ENCODE measurements around the gene CASQ1.

CASQ1 gene

DNA sequence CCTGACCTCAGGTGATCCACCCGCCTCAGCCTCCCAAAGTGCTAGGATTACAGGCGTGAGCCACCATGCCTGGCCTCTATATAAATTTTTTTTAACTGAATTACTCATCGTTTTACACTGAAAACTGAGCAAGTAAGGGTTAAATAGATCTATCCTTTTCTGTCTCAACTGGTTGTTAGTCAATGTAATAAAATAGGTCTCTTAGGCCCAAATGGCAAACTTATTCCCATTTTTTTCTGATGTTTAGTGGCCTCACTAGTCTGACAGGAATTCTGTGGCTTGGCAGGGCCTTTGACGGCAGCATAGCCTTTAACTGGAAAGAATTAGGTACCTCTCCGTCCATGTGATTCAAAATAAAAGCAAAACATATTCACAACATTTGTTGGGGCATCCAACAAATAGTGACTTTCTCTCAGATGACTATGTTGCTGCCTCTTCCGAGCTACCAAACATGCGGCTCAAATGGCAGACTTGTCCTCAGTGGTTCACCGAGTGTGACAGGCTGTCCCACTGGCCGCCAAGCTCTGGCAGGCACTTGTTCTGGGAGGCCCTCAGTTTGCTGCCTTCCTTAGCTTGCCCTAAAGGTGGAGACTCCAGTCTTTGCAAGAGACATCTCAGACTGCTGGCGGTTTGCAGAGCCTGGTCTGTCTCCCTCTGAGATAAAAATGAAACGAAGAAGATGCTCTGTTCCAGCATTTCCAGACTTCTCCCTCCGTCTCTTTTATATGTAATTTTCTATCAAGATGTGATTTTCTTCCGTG is 21.6 kb upstream of the CASQ1 start:
- no peak for DNase-seq (ENCODE audit: low read depth in 3 of 3)

DNA sequence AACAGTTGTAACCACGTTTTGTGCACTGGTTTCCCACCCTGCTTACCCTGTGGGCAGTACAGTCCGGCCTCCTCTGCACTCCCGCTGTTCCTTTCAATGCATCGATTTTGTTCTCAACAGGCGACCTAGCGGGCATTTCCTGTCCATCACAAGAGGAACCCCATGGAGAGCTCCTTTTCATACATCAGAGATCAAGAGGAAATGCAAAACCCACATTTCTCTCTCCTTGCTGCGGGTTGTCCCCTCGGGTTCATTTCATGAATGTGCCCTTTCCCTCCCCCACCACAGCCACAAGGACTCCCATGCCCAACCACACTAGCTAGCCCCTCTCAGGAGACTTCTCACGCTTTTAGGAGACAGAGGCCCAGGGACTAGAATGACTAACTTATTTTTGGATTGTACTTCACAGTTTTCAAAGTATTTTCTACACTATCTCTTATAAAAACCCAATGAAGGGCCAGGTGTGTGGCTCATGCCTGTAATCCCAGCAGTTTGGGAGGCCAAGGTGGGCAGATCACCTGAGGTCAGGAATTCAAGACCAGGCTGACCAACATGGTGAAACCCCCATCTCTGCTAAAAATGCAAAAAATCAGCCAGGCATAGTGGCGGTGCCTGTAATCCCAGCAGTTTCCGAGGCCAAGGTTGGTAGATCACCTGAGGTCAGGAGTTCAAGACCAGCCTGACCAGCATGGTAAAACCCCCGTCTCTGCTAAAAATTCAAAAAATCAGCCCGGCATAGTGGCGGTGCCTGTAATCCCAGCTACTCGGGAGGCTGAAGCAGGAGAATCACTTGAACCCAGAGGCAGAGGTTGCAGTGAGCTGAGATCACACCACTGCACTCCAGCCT is 20.6 kb upstream of the CASQ1 start:
- DNase-seq (ENCODE audit: low read depth in 3 of 3), result no peak

DNA sequence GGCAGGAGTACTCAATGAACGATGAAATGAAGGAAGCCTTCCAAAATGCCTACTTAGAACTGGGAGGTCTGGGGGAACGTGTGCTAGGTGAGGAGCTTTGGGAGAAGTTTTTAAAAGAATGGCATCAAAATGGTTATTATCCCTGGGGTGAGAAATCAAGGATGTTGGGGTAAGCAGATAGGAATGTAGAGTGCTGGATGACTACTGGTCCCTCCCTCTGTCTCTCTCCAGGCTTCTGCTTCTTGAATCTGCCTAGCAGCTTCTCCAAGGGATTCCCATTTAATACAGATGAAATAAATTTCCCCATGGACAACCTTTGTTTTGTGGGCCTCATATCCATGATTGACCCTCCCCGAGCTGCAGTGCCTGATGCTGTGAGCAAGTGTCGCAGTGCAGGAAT is 19.0 kb upstream of the CASQ1 start:
- no peak for DNase-seq (ENCODE audit: low read depth in 3 of 3)

DNA sequence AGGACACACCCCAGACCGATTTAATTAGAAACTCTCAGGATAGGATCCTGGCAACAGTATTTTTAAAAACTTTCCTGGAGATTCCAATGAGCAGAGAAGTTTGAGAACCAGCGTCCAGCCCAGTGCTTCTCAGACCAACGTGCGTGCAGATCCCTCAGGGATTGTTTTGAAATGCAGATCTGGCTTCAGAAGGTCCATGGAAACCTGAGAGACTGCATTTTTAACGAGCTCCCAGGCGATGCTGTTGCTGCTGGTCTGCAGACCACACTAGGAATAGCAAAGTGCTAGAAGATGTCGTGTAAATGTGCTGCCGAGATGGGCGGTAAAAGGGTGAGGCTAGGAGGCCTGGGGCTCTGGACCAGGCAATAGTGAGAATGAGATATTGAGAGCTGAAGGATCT is 18.4 kb upstream of the CASQ1 start:
- DNase-seq (ENCODE audit: low read depth in 3 of 3), result no peak

DNA sequence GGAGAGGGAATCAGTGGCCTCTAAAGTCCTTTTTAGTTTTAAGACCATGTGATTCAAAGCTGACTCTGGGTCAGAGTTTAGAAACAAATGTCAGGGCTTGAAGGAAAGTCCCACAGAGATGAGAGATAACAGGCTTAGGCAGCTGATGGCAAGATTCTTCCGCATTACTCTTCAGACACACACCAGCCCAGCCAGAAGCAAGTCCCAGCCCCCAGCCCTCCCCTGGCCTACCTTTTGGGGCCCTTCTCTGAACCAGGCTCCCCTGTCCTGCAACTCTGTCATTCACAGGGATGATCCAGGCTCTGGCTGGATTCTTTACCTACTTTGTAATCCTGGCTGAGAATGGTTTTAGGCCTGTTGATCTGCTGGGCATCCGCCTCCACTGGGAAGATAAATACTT is 13.1 kb upstream of the CASQ1 start:
- no peak for DNase-seq (ENCODE audit: low read depth in 3 of 3)

DNA sequence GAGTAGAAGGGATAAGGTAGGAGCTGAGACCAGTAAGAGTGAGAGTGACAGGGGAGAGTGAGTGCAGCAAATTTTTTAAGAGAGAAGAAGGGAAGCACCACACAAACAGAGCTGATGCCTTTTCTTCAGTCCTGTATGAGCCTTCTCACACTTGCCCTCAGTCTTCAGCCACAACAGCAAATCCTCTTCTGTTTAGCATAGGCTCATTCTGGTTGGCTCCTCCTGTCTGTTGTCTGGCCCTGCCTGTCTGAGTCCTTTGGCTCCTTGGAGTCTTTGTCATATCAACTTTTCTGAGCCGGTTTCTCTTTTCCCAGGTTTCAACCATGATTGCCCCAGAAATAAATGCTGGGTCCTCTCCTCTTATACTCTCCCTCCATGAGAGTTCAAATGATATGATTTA is 12.7 kb upstream of the CASQ1 start:
- no peak for DNase-seq (ENCODE audit: low read depth in 3 of 3)

DNA sequence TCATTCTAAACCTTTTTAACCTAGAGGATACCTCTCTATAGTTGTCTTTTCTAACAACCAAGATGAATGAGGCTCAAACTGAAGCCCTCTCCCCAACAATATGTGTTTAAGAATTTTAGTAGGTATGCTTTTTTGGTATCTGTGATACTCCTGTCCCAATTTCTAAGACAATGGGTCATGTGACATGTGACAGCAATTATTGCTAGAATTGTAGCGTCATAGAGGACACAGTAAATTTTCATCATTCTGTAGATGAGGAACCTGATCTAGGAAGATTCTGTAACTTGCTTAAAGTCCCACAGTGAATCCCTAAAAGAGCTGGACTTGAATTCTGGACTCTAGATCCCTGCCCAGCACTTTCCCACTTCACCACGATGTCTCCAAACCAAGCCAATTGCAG is 11.6 kb upstream of the CASQ1 start:
- no peak for DNase-seq (ENCODE audit: low read depth in 3 of 3)

DNA sequence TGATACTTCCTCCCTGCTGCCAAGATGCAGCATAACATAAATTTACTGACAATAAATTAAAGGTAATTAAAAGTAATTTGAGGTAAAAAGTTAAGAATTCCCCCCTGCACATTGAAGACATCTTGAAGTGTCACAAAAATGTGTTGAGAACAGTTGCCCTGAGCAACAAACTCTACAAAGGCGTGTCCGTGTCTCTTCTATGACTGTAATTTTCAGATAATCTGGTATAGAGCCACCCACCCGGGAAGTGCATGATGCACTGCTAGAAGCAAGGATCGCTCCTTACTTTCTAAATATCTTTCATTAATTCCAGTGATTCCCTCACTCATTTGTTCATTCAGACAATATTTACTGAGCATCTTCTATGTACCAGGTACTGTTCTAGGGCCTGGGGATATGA is 11.0 kb upstream of the CASQ1 start:
- DNase-seq (ENCODE audit: low read depth in 3 of 3), result no peak

DNA sequence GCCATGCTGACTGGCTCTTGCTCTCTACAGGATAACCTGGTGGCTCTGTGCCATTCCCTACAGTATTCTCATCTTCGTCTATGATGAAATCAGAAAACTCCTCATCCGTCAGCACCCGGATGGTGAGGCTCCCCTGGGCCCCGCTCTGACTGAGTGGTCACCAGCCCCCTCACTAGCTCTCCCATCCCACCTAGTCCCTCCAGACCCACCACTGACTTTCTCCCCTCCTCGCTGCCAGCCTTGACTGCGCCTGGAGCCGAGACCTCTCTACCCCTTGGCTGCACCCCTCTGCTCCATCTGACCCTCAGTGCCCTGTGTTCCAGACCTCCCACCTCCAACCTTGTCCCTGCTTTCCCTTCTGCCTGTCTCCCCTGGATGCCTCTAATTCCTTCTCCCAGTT is 4.1 kb upstream of the CASQ1 start:
- DNase-seq (ENCODE audit: low read depth in 3 of 3), result no peak

DNA sequence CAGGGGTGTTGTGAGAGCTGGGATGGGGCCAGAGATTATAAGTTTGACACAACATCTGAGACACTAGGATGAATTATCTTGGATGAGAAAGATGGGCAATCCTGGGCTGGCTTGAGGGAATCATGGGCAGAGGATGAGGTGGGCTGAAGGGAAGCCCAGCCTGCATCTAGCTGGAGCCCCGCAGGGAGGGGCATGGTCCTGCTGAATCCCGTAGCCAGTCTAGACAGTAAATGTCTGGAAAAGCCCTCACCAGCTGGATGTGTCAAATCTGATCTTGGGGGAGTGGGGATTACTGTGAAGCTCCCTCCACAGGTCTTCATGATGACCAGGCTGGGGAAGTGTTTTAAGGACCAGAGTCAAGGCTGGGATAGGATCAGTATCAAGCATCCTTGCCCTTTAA is 3.6 kb upstream of the CASQ1 start:
- no peak for DNase-seq (ENCODE audit: low read depth in 3 of 3)

DNA sequence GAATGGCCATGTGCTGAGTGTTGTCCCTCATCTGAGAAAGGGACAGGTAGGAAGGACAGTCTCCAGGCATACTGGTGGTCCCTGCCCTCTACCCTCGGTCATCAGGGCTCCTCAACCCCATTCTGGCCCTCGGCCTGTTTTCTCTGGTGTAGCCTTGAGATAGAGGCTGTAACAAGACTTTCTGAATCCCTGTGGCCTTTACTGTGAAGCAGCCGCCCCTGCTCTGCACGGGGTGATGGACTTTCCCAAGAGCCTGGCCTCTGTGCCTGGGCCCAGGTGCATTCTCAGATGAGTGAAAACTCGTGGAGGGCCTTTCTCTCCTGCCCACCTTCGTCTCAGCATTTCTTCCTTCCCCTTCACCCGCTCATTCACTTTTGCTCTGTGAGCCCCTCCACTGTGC is 3.0 kb upstream of the CASQ1 start:
- no peak for DNase-seq (ENCODE audit: low read depth in 3 of 3)

DNA sequence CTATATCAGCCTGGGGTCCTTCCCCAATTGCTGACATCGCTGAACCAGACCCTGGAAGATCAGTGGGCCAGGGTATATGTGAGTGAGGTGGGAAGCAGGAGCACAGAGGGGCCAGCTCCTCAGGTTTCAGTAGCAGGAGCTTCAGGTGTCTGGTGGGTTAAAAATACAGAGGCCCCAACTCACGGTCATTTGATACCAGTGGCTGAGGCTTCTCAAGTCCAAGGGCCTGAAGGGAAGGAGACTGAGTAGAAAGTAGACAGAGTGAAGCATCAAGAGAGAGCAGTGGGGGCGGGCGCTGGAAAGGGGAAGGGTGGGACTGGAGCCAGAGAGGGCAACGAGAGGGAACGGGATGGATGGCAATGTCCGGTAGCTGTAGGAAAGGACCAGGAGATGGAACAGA is 2.0 kb upstream of the CASQ1 start:
- no peak for DNase-seq (ENCODE audit: low read depth in 3 of 3)

DNA sequence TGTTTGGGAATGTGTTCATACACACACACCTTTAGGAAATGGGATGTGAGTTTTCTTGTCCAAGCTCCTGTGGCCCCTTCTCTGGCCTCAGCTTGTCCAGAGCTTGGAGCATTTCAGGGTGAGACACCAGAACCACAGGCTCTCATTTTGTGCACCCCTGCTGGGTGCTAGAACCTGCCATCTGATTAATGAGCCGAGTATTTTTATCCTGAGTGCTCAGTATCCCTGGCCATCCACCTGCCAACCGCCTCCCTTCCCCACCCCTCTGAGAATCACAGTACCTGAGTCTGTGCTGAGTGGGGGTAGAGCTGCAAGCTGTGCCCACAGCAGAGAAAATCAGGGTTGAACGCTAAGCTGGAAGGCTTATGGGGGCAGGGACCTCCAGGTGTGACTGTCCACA is 1.4 kb downstream of the CASQ1 start:
- no peak for DNase-seq (ENCODE audit: low read depth in 3 of 3)

DNA sequence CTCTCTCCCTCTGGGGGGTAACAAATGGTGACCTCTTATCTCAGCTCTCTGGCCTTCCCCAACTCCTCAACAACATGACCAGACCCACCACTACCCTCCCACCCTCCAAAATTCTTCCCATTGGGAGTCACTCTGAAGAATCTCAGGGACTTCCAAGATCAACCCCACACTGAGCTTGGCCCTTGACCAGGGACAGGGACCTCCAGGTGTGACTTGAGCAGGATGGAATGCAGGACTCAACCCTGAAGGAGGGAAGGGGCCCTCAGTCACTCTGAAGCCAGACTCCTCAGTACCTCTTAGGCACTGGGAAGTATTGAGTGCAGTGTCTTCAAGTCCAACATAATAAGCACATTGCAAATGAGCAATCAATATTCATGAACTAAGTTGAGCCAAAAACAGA is 1.9 kb downstream of the CASQ1 start:
- no peak for DNase-seq (ENCODE audit: low read depth in 3 of 3)

DNA sequence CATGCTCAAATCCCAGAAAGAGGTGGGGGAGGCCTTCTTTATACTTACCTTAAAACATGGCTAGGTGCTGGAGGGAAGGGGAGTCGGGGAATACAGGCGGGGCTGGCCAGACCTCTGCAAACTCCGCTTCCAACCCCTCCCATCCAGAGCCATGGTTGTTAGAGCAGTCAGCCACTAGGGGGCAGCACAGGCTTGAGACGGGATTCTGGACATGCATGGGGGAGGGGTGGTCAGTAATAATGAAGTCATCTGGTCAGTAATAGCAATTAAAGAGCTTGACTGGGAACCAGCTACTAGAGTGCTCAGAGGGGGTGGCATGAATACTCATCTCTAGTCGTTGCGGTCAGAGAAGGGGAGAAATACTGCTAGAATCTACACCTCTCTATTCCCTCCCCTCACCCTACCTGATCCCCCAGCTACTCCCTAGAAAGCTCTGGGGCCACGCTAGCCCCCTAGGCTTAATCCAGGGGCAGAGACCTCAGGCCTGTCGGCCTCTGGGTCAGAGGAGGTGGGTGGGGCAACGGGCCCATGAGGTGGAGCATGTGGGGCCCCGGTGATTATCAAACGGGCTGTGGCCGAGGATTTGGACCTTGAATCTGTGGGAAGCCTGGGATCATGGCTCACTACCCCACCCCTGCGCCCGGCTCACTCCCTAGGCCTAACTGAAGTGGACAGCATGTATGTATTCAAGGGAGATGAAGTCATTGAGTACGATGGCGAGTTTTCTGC is 2.9 kb downstream of the CASQ1 start:
- DNase-seq (ENCODE audit: low read depth in 3 of 3), result peak; percentile 70 to 79 (median 76)

DNA sequence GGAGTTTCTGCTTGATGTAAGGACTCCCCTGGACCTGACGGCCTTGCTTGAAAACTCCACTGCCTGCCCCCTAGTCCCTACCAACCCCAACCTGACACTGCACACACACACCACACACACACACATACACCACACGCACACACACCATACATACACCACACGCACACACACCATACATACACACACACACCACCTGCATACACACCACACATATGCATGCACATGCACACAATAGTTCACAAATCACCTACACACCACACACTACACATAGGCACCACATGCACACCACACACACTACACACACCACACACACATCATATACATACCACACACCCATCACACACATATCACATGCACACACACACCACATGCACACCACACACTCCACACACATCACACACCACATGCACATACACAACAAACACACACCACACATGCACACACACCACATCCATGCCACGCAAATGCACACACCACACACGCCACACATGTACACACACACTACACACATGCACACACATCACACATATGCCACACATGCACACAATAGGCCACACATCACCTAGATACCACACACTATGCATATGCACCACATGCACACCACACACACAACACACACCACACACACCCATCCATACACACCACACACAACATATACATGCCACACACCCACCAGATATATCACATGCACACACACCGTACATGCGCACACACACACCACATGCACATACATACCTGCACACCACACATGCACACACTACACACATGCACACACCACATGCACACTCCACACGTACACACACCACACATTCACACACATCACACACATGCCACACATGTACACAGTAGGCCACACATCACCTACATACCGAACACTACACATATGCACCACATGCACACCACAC is 3.7 kb downstream of the CASQ1 start:
- no peak for DNase-seq (ENCODE audit: low read depth in 3 of 3)

DNA sequence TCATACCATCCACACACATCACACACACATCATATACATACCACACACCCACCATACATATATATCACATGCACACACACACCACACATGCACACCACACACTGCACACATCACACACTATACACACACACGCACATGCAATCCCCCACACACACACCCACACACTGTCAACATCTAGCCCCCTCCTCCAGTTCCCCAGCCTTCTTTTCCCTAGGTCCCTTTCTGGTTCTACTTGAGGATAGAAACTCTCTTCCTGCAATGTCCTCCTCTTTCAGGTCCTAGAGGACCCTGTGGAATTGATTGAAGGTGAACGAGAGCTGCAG is 4.3 kb downstream of the CASQ1 start:
- no peak for DNase-seq (ENCODE audit: low read depth in 3 of 3)

DNA sequence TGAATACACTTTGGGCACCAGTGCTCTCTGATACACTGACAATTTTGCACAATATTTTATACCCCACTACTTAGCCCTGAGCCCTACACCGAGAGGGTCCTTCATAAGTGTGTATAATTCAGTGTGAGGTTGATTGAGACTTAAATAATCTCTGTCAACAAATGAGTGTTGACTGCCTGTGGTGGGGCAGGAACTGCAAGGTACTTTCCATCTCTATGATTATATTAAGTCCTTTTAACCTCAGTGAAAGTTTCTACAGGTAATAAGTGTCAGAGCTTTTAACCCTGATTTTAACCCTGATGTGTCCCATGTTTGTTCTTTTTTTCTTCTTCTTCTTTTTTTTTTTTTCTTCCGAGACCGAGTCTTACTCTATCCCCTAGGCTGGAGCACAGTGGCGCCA is 5.8 kb downstream of the CASQ1 start:
- DNase-seq (ENCODE audit: low read depth in 3 of 3), result no peak

DNA sequence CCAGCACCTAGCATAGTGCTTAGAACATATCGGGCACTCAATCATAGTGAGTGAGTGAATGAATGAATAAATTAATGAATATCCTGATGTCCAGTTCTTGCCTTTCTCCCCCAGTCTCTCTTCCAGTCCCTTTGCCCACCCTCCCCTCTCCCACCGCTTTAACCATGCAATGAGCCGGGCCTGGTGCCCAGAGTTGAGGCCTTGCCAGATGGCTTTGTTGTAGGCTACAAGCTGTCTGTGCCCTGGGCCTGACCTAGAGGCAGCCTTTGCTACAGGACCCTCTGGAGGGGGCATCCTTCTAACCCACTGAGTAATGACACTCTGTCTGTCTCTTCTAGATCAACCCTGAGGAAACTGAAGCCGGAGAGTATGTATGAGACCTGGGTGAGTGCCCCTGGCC is 6.9 kb downstream of the CASQ1 start:
- DNase-seq (ENCODE audit: low read depth in 3 of 3), result no peak

DNA sequence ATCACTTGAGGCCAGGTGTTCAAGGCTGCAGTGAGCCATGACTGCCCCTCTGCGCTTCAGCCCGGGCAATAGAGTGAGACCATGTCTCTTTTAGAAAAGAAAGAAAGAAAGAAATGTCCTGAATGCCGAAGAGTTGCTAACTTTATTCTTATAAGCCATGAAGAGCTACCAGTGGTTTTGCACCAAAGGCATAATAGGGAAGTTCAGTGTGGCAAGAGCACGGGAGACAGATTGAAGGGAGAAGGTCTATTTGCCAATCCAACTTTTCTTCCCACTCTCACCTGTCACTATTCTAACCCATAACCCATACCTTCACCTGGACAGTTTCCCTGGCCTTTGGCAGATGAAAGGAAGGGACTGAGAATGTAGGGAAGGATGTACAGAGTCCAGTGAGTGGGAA is 10.4 kb downstream of the CASQ1 start:
- DNase-seq (ENCODE audit: low read depth in 3 of 3), result no peak

DNA sequence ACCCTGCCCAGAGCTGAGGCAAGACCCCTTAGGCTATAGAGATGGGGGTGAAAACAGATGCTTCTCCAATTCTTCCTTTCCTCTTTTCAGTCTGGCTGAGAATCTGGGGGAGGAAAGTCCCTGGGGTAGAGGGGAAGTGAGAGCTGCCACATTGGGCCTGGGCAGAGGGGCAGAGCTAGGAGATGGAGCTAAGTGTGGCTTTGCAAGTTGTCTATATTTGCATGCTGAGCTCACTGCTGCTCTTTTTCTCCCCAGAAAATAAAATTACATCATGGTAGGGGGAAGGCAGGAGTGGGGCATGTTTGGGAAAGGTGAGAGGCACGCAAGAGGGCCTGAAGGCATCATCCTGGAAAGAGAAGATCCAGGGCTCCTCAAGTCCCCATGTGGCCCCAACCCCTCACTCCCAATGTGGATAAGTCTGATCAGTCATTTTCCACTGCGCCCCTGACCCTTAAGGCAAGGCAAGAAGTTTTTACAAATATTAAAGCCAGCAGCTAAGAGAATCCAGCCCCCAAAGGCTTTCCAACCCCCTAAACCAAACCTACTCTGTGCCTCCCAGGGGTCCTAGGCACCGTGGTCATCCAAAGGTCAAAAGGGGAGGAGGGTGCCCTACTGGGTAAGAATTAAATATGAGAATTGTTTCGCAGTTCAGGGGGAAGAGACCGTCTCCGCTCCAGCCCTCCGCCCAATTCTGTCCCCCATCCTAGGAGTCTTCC is 14.3 kb downstream of the CASQ1 start:
- no peak for DNase-seq (ENCODE audit: low read depth in 3 of 3)
